Left renal pelvis (tissue), 4 donors: ENCODE data around the gene PIWIL4. TPM values are rescaled to one million over a fixed set of nuclear protein-coding genes. Genes with fewer than 3 reads are reported as not detected.

ENCODE experiments used
- DNase-seq, 4 donors: peaks; one replicate each; pipeline ENCODE4 v3.0.0-alpha.2; 2013; ENCODE audit warnings: low read depth in 4 of 4, low spot score in 3 of 4
- polyA plus RNA-seq, 4 donors: library from polyadenylated mRNA; unstranded; fragments of 120-200 nt; gene quantifications; one replicate each; pipeline ENCODE4 v1.2.1, GENCODE V29; 2013; ENCODE audit not compliant: insufficient read length in 4 of 4

Gene PIWIL4
- 1 to 10 TPM; 3.8 to 5.0 (median 4.3) TPM for polyA plus RNA-seq

- no peak for DNase-seq
Observed at GRCh38 chr11:94567181-94567670, at the start of gene PIWIL4. PIWIL4 (plus strand) TSS chr11:94567368; CDS start chr11:94567519, 151 bp downstream.

- DNase-seq = no peak
Observed at GRCh38 chr11:94518300-94518699, 48.9 kb upstream of the PIWIL4 start.

GRCh38 chr11:94519478-94520084 lies 47.6 kb upstream of the PIWIL4 start:
- DNase-seq = no peak

- DNase-seq = no peak
Observed at GRCh38 chr11:94521684-94522083, 45.5 kb upstream of the PIWIL4 start.

- no peak for DNase-seq
Observed at GRCh38 chr11:94524341-94524740, 42.8 kb upstream of the PIWIL4 start.

- DNase-seq = peak in 3 of 4 donors; percentile 52 to 65 (median 59)
Observed at GRCh38 chr11:94525546-94526324, 41.4 kb upstream of the PIWIL4 start.

- no peak for DNase-seq
Observed at GRCh38 chr11:94526645-94527438, 40.3 kb upstream of the PIWIL4 start.

GRCh38 chr11:94528551-94528950 lies 38.6 kb upstream of the PIWIL4 start:
- DNase-seq = no peak

- DNase-seq = no peak
Observed at GRCh38 chr11:94532211-94532610, 35.0 kb upstream of the PIWIL4 start.

GRCh38 chr11:94533206-94533605 lies 34.0 kb upstream of the PIWIL4 start:
- DNase-seq = no peak

GRCh38 chr11:94533696-94534630 lies 33.2 kb upstream of the PIWIL4 start:
- DNase-seq = no peak

- DNase-seq = no peak
Observed at GRCh38 chr11:94536386-94536785, 30.8 kb upstream of the PIWIL4 start.

- no peak for DNase-seq
Observed at GRCh38 chr11:94537031-94537600, 30.1 kb upstream of the PIWIL4 start.

GRCh38 chr11:94539420-94539819 lies 27.7 kb upstream of the PIWIL4 start:
- no peak for DNase-seq

- DNase-seq = peak; percentile 61 to 73 (median 70)
Observed at GRCh38 chr11:94543695-94544645, 23.2 kb upstream of the PIWIL4 start, which contains the start of gene FUT4. FUT4 (plus strand) TSS chr11:94543921; CDS start chr11:94544134, 213 bp downstream.

GRCh38 chr11:94544646-94545263 lies 22.4 kb upstream of the PIWIL4 start:
- DNase-seq = no peak

- DNase-seq = no peak
Observed at GRCh38 chr11:94545264-94546161, 21.7 kb upstream of the PIWIL4 start.
